ENCODE measurements around the gene PTPN14.

Gene PTPN14

GRCh38 chr1:214338212-214338611 lies 213.2 kb downstream of the PTPN14 start:
- Histone ChIP-seq H3K56ac (ENCODE audit: low read length) (no peak overlapping the region), H3K27ac (ENCODE audit: low read depth, low read length) (no peak overlapping the region), H2BK15ac (replicated peaks; ENCODE audit: low read depth) (no peak overlapping the region), H4K8ac (ENCODE audit: low read depth, low read length) (no peak overlapping the region), H3K9ac (ENCODE audit: low read length) (no peak overlapping the region), H2AK5ac (ENCODE audit: low read length) (no peak overlapping the region), H3K23ac (ENCODE audit: low read length) (no peak overlapping the region), H3K36me3 (ENCODE audit: control insufficient read depth, insufficient read depth, low read length) (no peaks in the 10 kb centered on the region), H3K4ac (ENCODE audit: low read depth, low read length) (no peak overlapping the region), H2BK120ac (ENCODE audit: low read depth, low read length) (no peak overlapping the region), H3K4me3 (ENCODE audit: low read length) (no peak overlapping the region), H3K18ac (ENCODE audit: low read length) (no peak overlapping the region), H3K79me2 (ENCODE audit: control insufficient read depth, insufficient read depth, low read length) (no peaks in the 10 kb centered on the region), H3K27me3 (ENCODE audit: insufficient read depth, low read length, poor library complexity) (no peaks in the 10 kb centered on the region), H3K4me2 (ENCODE audit: low read length) (no peak overlapping the region), H3K79me1 (ENCODE audit: low read length) (no peaks in the 10 kb centered on the region), H4K5ac (ENCODE audit: low read length) (no peak overlapping the region), H2BK5ac (ENCODE audit: low read length) (no peak overlapping the region), H3K4me1 (ENCODE audit: control insufficient read depth, low read depth, low read length) (peaks cover 2% of the 10 kb centered on the region)
- WGBS (ENCODE audit: extremely low coverage, insufficient coverage, low lambda C conversion rate): no CpG with 5 or more reads among the region's 4 CpGs
- DNase-seq: no peak

- no peak overlapping the region for H3K4me3 ChIP-seq (ENCODE audit: low read length)
- no peaks in the 10 kb centered on the region for H3K79me2 ChIP-seq (ENCODE audit: control insufficient read depth, insufficient read depth, low read length)
- H3K36me3 ChIP-seq (ENCODE audit: control insufficient read depth, insufficient read depth, low read length): no peaks in the 10 kb centered on the region
- WGBS (ENCODE audit: extremely low coverage, insufficient coverage, low lambda C conversion rate): no CpG with 5 or more reads among the region's 6 CpGs
- H3K18ac ChIP-seq (ENCODE audit: low read length): no peak overlapping the region
- no peak overlapping the region for H2BK120ac ChIP-seq (ENCODE audit: low read depth, low read length)
- H3K9ac ChIP-seq (ENCODE audit: low read length): no peak overlapping the region
- no peaks in the 10 kb centered on the region for H3K27me3 ChIP-seq (ENCODE audit: insufficient read depth, low read length, poor library complexity)
- H3K79me1 ChIP-seq (ENCODE audit: low read length): no peaks in the 10 kb centered on the region
- peak; percentile 70 for DNase-seq
- H3K4me1 ChIP-seq (ENCODE audit: control insufficient read depth, low read depth, low read length): peaks cover 2% of the 10 kb centered on the region
- no peak overlapping the region for H3K4ac ChIP-seq (ENCODE audit: low read depth, low read length)
- no peak overlapping the region for H4K8ac ChIP-seq (ENCODE audit: low read depth, low read length)
- H2BK5ac ChIP-seq (ENCODE audit: low read length): no peak overlapping the region
- H3K23ac ChIP-seq (ENCODE audit: low read length): no peak overlapping the region
- no peak overlapping the region for H3K4me2 ChIP-seq (ENCODE audit: low read length)
- no peak overlapping the region for H2BK15ac ChIP-seq (replicated peaks; ENCODE audit: low read depth)
- no peak overlapping the region for H4K5ac ChIP-seq (ENCODE audit: low read length)
- no peak overlapping the region for H3K56ac ChIP-seq (ENCODE audit: low read length)
- H3K27ac ChIP-seq (ENCODE audit: low read depth, low read length): no peak overlapping the region
- H2AK5ac ChIP-seq (ENCODE audit: low read length): no peak overlapping the region
Measured at GRCh38 chr1:214337511-214337910, 213.9 kb downstream of the PTPN14 start.

- Histone ChIP-seq H3K27ac (ENCODE audit: low read depth, low read length) (no peak overlapping the region), H3K27me3 (ENCODE audit: insufficient read depth, low read length, poor library complexity) (no peaks in the 10 kb centered on the region), H3K79me2 (ENCODE audit: control insufficient read depth, insufficient read depth, low read length) (no peaks in the 10 kb centered on the region), H3K4me3 (ENCODE audit: low read length) (no peak overlapping the region), H2AK5ac (ENCODE audit: low read length) (no peak overlapping the region), H2BK120ac (ENCODE audit: low read depth, low read length) (no peak overlapping the region), H3K9ac (ENCODE audit: low read length) (no peak overlapping the region), H3K4ac (ENCODE audit: low read depth, low read length) (no peak overlapping the region), H3K23ac (ENCODE audit: low read length) (no peak overlapping the region), H3K4me2 (ENCODE audit: low read length) (no peak overlapping the region), H4K8ac (ENCODE audit: low read depth, low read length) (no peak overlapping the region), H2BK15ac (replicated peaks; ENCODE audit: low read depth) (no peak overlapping the region), H3K79me1 (ENCODE audit: low read length) (no peaks in the 10 kb centered on the region), H3K18ac (ENCODE audit: low read length) (no peak overlapping the region), H2BK5ac (ENCODE audit: low read length) (no peak overlapping the region), H3K4me1 (ENCODE audit: control insufficient read depth, low read depth, low read length) (peaks cover 2% of the 10 kb centered on the region), H4K5ac (ENCODE audit: low read length) (no peak overlapping the region), H3K36me3 (ENCODE audit: control insufficient read depth, insufficient read depth, low read length) (no peaks in the 10 kb centered on the region), H3K56ac (ENCODE audit: low read length) (no peak overlapping the region)
- no peak for DNase-seq
- no CpG with 5 or more reads among the region's 2 CpGs for WGBS (ENCODE audit: extremely low coverage, insufficient coverage, low lambda C conversion rate)
Measured at GRCh38 chr1:214337015-214337414, 214.4 kb downstream of the PTPN14 start.

GRCh38 chr1:214335567-214335966 lies 215.8 kb downstream of the PTPN14 start:
- Histone ChIP-seq H3K79me1 (ENCODE audit: low read length) (no peaks in the 10 kb centered on the region), H2AK5ac (ENCODE audit: low read length) (no peak overlapping the region)
- WGBS (ENCODE audit: extremely low coverage, insufficient coverage, low lambda C conversion rate): no CpG with 5 or more reads among the region's 4 CpGs

GRCh38 chr1:214332946-214333798 lies 218.2 kb downstream of the PTPN14 start:
- Histone ChIP-seq H2BK15ac (replicated peaks; ENCODE audit: low read depth) (no peak overlapping the region), H3K27ac (ENCODE audit: low read depth, low read length) (peak overlapping the region; percentile 16), H3K23ac (ENCODE audit: low read length) (no peak overlapping the region), H3K4ac (ENCODE audit: low read depth, low read length) (no peak overlapping the region), H3K56ac (ENCODE audit: low read length) (no peak overlapping the region), H3K4me1 (ENCODE audit: control insufficient read depth, low read depth, low read length) (peaks cover 2% of the 10 kb centered on the region), H3K18ac (ENCODE audit: low read length) (no peak overlapping the region), H3K79me1 (ENCODE audit: low read length) (no peaks in the 10 kb centered on the region), H4K5ac (ENCODE audit: low read length) (no peak overlapping the region), H3K4me3 (ENCODE audit: low read length) (no peak overlapping the region), H3K9ac (ENCODE audit: low read length) (peak overlapping the region; percentile 22), H3K27me3 (ENCODE audit: insufficient read depth, low read length, poor library complexity) (no peaks in the 10 kb centered on the region), H3K4me2 (ENCODE audit: low read length) (no peak overlapping the region), H2BK120ac (ENCODE audit: low read depth, low read length) (no peak overlapping the region), H4K8ac (ENCODE audit: low read depth, low read length) (no peak overlapping the region), H3K36me3 (ENCODE audit: control insufficient read depth, insufficient read depth, low read length) (no peaks in the 10 kb centered on the region), H3K79me2 (ENCODE audit: control insufficient read depth, insufficient read depth, low read length) (no peaks in the 10 kb centered on the region), H2AK5ac (ENCODE audit: low read length) (peak overlapping the region; percentile 13), H2BK5ac (ENCODE audit: low read length) (peak overlapping the region; percentile 25)
- WGBS (ENCODE audit: extremely low coverage, insufficient coverage, low lambda C conversion rate): no CpG with 5 or more reads among the region's 6 CpGs
- peak; percentile 83 for DNase-seq

More at GRCh38 chr1:214335567-214335966, 215.8 kb downstream of the PTPN14 start:
- Histone ChIP-seq H2BK15ac (replicated peaks; ENCODE audit: low read depth) (no peak overlapping the region), H3K4me3 (ENCODE audit: low read length) (no peak overlapping the region), H3K79me2 (ENCODE audit: control insufficient read depth, insufficient read depth, low read length) (no peaks in the 10 kb centered on the region), H4K5ac (ENCODE audit: low read length) (no peak overlapping the region), H2BK120ac (ENCODE audit: low read depth, low read length) (no peak overlapping the region), H3K56ac (ENCODE audit: low read length) (no peak overlapping the region), H3K36me3 (ENCODE audit: control insufficient read depth, insufficient read depth, low read length) (no peaks in the 10 kb centered on the region), H3K27me3 (ENCODE audit: insufficient read depth, low read length, poor library complexity) (no peaks in the 10 kb centered on the region), H3K23ac (ENCODE audit: low read length) (no peak overlapping the region), H3K4me2 (ENCODE audit: low read length) (no peak overlapping the region), H3K4ac (ENCODE audit: low read depth, low read length) (no peak overlapping the region), H3K18ac (ENCODE audit: low read length) (no peak overlapping the region), H2BK5ac (ENCODE audit: low read length) (no peak overlapping the region), H4K8ac (ENCODE audit: low read depth, low read length) (no peak overlapping the region), H3K9ac (ENCODE audit: low read length) (no peak overlapping the region), H3K4me1 (ENCODE audit: control insufficient read depth, low read depth, low read length) (peaks cover 2% of the 10 kb centered on the region), H3K27ac (ENCODE audit: low read depth, low read length) (no peak overlapping the region)
- DNase-seq: no peak
